ENCODE data around the gene MTERF4.

The MTERF4 gene

DNA sequence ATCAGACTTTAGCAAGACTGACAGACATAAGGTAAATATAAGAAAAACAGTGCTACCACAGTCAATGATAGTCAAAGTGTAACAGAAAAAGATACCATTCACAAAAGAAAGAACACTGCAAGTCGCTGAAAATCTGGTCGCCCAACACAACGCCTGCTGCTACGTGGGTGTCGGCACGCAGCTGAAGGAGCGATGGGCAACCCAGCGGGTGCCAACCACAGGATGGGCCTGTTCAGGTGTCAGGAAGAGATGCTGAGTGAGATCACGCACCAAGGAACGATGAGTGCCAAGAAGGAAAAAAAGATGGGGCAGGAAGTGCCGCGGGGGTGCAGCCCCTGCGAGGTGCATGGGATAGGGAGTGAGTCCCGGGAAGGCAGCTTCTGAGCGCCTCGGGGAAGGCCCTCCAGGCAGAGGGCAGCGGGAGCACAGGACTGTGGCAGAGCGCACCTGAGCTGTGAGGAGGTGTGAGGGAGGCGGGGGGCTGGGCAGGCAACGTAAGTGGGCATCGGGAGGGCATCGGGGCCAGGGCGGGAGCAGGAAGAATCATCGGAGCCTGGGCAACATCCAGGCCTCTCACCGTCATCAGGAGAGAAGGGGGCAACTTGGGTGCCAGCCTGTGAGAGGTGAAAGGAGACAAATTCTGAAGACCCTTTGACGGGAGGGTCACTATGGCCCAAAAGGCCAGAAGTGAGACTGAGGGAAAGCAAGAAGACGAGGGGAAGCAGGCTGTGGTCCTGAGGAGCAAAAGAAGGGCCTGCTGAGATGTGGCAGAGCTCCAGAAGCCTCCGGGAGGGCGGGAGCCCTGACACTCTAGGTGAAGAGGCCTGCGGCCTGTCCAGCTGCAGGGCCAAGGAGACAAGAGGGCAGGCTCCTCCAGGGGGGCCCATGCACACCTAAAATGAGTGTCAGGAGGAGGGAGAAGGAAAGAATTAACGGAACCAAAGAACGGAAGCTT, 14.8 kb upstream of the MTERF4 start:
- Histone ChIP-seq H3K4me3 (ENCODE audit: low read length, poor library complexity, severe bottlenecking) (no peak overlapping the region), H3K27me3 (ENCODE audit: insufficient read depth, low read length, poor library complexity, severe bottlenecking) (no peaks in the 10 kb centered on the region), H2AFZ (ENCODE audit: low read length) (no peak overlapping the region), H3K79me2 (ENCODE audit: insufficient read depth, low read length) (no peaks in the 10 kb centered on the region), H3K9me2 (replicated peaks; ENCODE audit: low read depth, low read length) (no peaks in the 10 kb centered on the region), H3K9me3 (ENCODE audit: insufficient read depth, low read depth, low read length) (no peaks in the 10 kb centered on the region), H4K20me1 (ENCODE audit: insufficient read depth, low read length, poor library complexity, severe bottlenecking) (no peaks in the 10 kb centered on the region), H3F3A (ENCODE audit: low read depth) (no peaks in the 10 kb centered on the region), H3K9ac (ENCODE audit: low read depth, low read length, poor library complexity, severe bottlenecking) (no peak overlapping the region), H3K4me2 (ENCODE audit: low read depth, low read length, poor library complexity, severe bottlenecking) (no peak overlapping the region), H3K4me1 (ENCODE audit: insufficient read depth, low read length, poor library complexity, severe bottlenecking) (no peaks in the 10 kb centered on the region), H3K36me3 (ENCODE audit: insufficient read depth, low read length) (peaks cover 32% of the 10 kb centered on the region; the same call in 1 of the 2 replicates)
- no peak for TF ChIP-seq EZH2phosphoT487 (IDR thresholded peaks at IDR 0.05; ENCODE audit: borderline replicate concordance)
- TF ChIP-seq, protein P1, sequence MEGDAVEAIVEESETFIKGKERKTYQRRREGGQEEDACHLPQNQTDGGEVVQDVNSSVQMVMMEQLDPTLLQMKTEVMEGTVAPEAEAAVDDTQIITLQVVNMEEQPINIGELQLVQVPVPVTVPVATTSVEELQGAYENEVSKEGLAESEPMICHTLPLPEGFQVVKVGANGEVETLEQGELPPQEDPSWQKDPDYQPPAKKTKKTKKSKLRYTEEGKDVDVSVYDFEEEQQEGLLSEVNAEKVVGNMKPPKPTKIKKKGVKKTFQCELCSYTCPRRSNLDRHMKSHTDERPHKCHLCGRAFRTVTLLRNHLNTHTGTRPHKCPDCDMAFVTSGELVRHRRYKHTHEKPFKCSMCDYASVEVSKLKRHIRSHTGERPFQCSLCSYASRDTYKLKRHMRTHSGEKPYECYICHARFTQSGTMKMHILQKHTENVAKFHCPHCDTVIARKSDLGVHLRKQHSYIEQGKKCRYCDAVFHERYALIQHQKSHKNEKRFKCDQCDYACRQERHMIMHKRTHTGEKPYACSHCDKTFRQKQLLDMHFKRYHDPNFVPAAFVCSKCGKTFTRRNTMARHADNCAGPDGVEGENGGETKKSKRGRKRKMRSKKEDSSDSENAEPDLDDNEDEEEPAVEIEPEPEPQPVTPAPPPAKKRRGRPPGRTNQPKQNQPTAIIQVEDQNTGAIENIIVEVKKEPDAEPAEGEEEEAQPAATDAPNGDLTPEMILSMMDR (conservative IDR thresholded peaks at IDR 0.05; ENCODE audit: low read length) = no peak

DNA sequence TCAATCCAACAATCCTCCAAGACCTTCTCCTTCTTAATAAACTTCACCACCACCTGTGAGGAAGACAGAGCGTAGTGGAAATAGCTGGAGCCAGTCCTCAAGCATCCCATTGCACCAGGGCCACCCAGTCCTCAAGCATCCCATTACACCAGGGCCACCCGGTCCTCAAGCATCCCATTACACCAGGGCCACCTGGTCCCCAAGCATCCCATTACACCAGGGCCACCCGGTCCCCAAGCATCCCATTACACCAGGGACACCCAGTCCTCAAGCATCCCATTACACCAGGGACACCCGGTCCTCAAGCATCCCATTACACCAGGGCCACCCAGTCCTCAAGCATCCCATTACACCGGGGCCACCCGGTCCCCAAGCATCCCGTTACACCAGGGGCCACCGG, 13.3 kb upstream of the MTERF4 start:
- Histone ChIP-seq H3K9me3 (ENCODE audit: insufficient read depth, low read depth, low read length) (no peaks in the 10 kb centered on the region), H3K27me3 (ENCODE audit: insufficient read depth, low read length, poor library complexity, severe bottlenecking) (no peaks in the 10 kb centered on the region), H3K9ac (ENCODE audit: low read depth, low read length, poor library complexity, severe bottlenecking) (no peak overlapping the region), H4K20me1 (ENCODE audit: insufficient read depth, low read length, poor library complexity, severe bottlenecking) (no peaks in the 10 kb centered on the region), H3K4me3 (ENCODE audit: low read length, poor library complexity, severe bottlenecking) (no peak overlapping the region), H3F3A (ENCODE audit: low read depth) (no peaks in the 10 kb centered on the region), H3K79me2 (ENCODE audit: insufficient read depth, low read length) (no peaks in the 10 kb centered on the region), H2AFZ (ENCODE audit: low read length) (no peak overlapping the region), H3K9me2 (replicated peaks; ENCODE audit: low read depth, low read length) (no peaks in the 10 kb centered on the region), H3K36me3 (ENCODE audit: insufficient read depth, low read length) (peaks cover 25% of the 10 kb centered on the region; the same call in 1 of the 2 replicates), H3K4me2 (ENCODE audit: low read depth, low read length, poor library complexity, severe bottlenecking) (no peak overlapping the region), H3K4me1 (ENCODE audit: insufficient read depth, low read length, poor library complexity, severe bottlenecking) (no peaks in the 10 kb centered on the region)
- TF ChIP-seq, protein P1 (conservative IDR thresholded peaks at IDR 0.05; ENCODE audit: low read length) = no peak
- TF ChIP-seq EZH2phosphoT487 (IDR thresholded peaks at IDR 0.05; ENCODE audit: borderline replicate concordance) = no peak

DNA sequence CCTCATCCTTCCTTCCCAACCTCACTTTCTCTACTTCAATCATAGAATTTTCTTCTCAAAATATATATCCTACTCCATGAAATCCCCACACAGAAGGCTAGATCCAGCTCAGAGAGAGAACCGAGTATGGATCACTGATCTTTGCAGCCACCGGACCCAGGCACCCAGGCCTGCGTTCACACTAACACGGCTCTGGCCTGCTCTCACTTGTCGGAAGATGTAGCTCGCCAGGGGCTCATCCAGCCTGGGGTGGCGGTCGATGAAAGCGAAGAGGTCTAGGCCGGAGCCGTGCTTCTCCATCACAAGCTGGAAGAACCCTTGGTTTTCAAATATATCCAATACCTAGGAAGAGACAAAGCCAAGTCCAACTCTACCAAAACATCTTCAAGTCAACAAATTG, 12.7 kb upstream of the MTERF4 start:
- TF ChIP-seq EZH2phosphoT487 (IDR thresholded peaks at IDR 0.05; ENCODE audit: borderline replicate concordance) = no peak
- TF ChIP-seq, protein P1 (conservative IDR thresholded peaks at IDR 0.05; ENCODE audit: low read length) = no peak
- Histone ChIP-seq H3K4me1 (ENCODE audit: insufficient read depth, low read length, poor library complexity, severe bottlenecking) (no peaks in the 10 kb centered on the region), H3K36me3 (ENCODE audit: insufficient read depth, low read length) (peaks cover 25% of the 10 kb centered on the region; the same call in 1 of the 2 replicates), H3K79me2 (ENCODE audit: insufficient read depth, low read length) (no peaks in the 10 kb centered on the region), H3F3A (ENCODE audit: low read depth) (no peaks in the 10 kb centered on the region), H4K20me1 (ENCODE audit: insufficient read depth, low read length, poor library complexity, severe bottlenecking) (no peaks in the 10 kb centered on the region), H3K9ac (ENCODE audit: low read depth, low read length, poor library complexity, severe bottlenecking) (no peak overlapping the region), H3K4me3 (ENCODE audit: low read length, poor library complexity, severe bottlenecking) (no peak overlapping the region), H3K9me3 (ENCODE audit: insufficient read depth, low read depth, low read length) (no peaks in the 10 kb centered on the region), H3K4me2 (ENCODE audit: low read depth, low read length, poor library complexity, severe bottlenecking) (no peak overlapping the region), H3K27me3 (ENCODE audit: insufficient read depth, low read length, poor library complexity, severe bottlenecking) (no peaks in the 10 kb centered on the region), H2AFZ (ENCODE audit: low read length) (no peak overlapping the region), H3K9me2 (replicated peaks; ENCODE audit: low read depth, low read length) (no peaks in the 10 kb centered on the region)
